Thoracic aorta endothelial cell (primary cell): ENCODE data around the gene ARSG. TPM values are rescaled to one million over a fixed set of nuclear protein-coding genes. Genes with fewer than 3 reads are reported as not detected.

Source experiments
- small RNA-seq: library from RNA; depleted of rRNA; stranded (forward); fragments of <200 nt; gene quantifications from one replicate; pipeline ENCODE3, GENCODE V24; 2012
- total RNA-seq: library from RNA; depleted of rRNA; stranded (reverse); fragments of >200 nt; gene quantifications from 2 replicates; pipeline ENCODE4 v1.2.3, GENCODE V29; 2012

The ARSG gene
- total RNA-seq: 1.2 and 5.3 TPM in 2 replicates

DNA sequence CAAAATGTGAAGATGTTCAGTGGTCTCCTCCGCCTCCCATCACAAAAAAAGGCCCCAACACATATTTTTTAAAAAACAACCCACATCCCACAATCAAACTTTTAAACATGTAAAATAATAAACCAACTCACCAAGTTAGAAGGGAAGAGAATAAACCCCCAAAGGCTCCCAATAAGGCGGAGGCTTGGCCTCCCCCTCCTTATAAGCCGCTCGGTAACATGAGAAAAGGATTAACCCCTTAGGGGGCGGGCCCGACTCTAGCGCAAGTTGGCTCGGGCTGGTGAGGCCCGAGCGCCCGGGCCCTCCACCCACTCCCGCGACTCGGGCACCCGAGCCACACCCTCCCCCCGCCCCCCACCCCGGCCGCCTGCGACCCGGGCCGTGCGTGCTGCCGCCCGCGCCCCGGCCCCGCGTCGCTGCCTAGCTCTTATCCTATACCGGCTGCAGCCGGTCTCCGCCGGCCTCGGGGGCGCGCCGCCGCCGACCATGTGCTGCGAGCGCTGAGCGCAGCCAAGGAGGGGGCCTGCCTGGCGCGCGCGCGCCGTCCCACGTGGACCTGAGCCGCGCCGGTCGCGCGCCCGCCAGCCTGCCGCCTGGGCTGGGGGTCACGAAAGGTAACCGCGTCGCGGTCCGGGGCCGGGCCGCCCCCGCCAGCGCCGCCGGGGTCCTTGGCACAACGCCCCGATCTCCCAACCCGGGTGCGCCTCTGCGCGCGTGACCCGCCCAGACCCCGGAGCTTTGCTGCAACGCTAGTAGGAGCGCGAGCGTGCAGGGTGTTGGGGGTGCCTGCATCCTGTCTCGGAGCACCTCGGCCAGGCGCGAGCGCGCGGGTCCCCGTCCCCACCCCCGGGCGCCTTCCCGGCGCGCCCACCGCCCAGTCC is at the start of gene ARSG, which contains the start of gene SLC16A6:
ARSG (plus strand) TSS at position 541 of the 881 bp plus-strand sequence. CDS start 15,999 bp downstream, outside the sequence.
SLC16A6 (minus strand) TSS at position 173 of the 881 bp plus-strand sequence. CDS start 12,807 bp downstream, outside the sequence.

DNA sequence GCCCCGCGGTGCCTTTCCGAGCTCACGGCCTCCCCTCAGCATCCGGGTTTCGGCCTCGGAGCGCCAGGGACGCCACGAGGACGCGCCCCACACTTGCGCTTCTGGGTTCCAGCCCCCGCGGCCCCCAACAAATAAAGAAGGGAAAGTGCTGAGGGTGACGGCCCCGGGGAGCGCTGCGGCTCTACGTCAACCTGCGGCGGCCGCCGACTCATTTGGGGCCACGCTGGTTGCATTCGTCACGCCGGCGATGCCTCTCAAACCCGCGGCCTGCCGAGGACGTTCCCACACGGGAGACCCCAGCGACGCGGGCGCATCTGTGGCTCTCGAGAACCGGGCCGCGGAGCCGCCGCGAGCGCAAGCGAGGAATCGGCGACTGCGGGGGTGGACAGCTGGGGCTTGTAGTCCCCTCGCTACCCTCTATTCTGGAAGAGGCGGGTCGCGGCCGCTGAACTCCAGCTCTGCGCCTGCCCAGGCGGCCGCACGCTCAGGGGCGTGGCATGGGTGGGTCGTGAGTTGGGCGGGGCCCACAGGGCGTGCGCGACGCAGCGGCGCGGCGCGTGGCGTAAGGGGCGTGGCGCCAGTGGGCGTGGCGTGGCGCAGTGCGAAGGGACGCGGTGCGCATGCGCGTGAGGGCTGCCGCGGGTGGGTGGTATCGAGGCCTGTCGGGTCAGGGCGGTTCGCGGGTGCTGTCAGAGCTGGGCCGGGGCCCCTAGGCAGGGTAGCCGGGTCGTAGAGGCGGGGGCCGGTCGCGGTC is 43.7 kb upstream of the ARSG start, which contains the start of gene AMZ2:
AMZ2 (plus strand) TSS at position 599 of the 754 bp plus-strand sequence. CDS start 2,145 bp downstream, outside the sequence.

GRCh38 chr17:68457168-68457538 is 165.9 kb downstream of the ARSG start, which contains the start of gene WIPI1:
Gene WIPI1, minus strand, starts transcription at chr17:68457496. Its CDS starts 75 bp downstream, at chr17:68457421.

Small RNA genes lying within 50 kb of the gene (small RNA-seq; reads per million reads assigned to genes)
- gene MIR635: not detected

Other genes with a start within 250 kb of the ARSG start
- gene AMZ2, start 43.5 kb upstream of the ARSG start, total RNA-seq: 60.6 and 78.8 TPM in 2 replicates
- 0.40 and 0.79 TPM in 2 replicates for gene SLC16A6, start 368 bp upstream of the ARSG start, total RNA-seq
- gene WIPI1, start 166.0 kb downstream of the ARSG start, total RNA-seq: 36.3 and 47.3 TPM in 2 replicates
- gene PRKAR1A, start 220.9 kb downstream of the ARSG start, total RNA-seq: 260 and 268 TPM in 2 replicates